Panc1 (cell line): ENCODE results near the gene THPO. TPM values are rescaled to one million over a fixed set of nuclear protein-coding genes. Genes with fewer than 3 reads are reported as not detected.
A peak's percentile ranks its signal among the peaks of the same experiment; 100 is the strongest.

Experiments used
- ATAC-seq: fragments of 200-7000 bp; cut with Tn5 transposase; 2 replicates; pipeline ENCODE4 v1.9.1; 2020; ENCODE audit warnings: mild to moderate bottlenecking, moderate library complexity
- BruUV-seq: library from RNA; stranded (reverse); fragments of 400-500 nt; replicated peaks from 2 replicates; lab custom pipeline; 2021; lab: Mats Ljungman, UMichigan
- CTCF ChIA-PET: fragments of 300-600 bp; sonication (Branson Sonifier 250); formaldehyde crosslinking; loops from one replicate; lab custom pipeline; 2022; ENCODE audit warnings: antibody characterized with exemption; lab: Charles Lee
- POLR2A ChIA-PET: fragments of 300-600 bp; sonication (Branson Sonifier 250); formaldehyde crosslinking; loops from one replicate; lab custom pipeline; 2022; ENCODE audit warnings: antibody characterized with exemption; lab: Charles Lee
- DNase-seq: peaks from one replicate; pipeline ENCODE4 v3.0.0-alpha.2; 2010; ENCODE audit warnings: low read depth, low spot score
- H3K27ac ChIP-seq: 2 replicates; pipeline ENCODE4 v1.5.1; 2011; ENCODE audit warnings: mild to moderate bottlenecking, low read length, inconsistent platforms
- H3K27me3 ChIP-seq: fragments of 200-500 bp; sonication (Bioruptor generic); 2 replicates; pipeline ENCODE4 v1.6.0; 2014; ENCODE audit warnings: low read length, inconsistent platforms; ENCODE audit not compliant: control insufficient read depth, insufficient read depth
- H3K36me3 ChIP-seq: fragments of 200-500 bp; sonication (Bioruptor generic); 2 replicates; pipeline ENCODE4 v1.5.1; 2014; ENCODE audit warnings: inconsistent platforms, mild to moderate bottlenecking, low read length, moderate library complexity; ENCODE audit not compliant: control insufficient read depth, insufficient read depth
- H3K4me1 ChIP-seq: 2 replicates; pipeline ENCODE4 v1.5.1; 2011; ENCODE audit warnings: inconsistent platforms, mild to moderate bottlenecking, low read length, moderate library complexity; ENCODE audit not compliant: control insufficient read depth, insufficient read depth
- H3K4me3 ChIP-seq, 2 experiments: 2 replicates each; pipeline ENCODE4 v1.5.1; 2011 to 2012; ENCODE audit warnings: low read depth in 2 of 2, low read length in 2 of 2, mild to moderate bottlenecking in 2 of 2, inconsistent platforms in 1 of 2, moderate library complexity in 1 of 2
- H3K9me3 ChIP-seq: fragments of 200-500 bp; sonication (Bioruptor generic); 2 replicates; pipeline ENCODE4 v1.5.1; 2014; ENCODE audit warnings: low read depth, mild to moderate bottlenecking, inconsistent platforms, low read length, moderate library complexity; ENCODE audit not compliant: control insufficient read depth, insufficient read depth
- POLR2AphosphoS5 ChIP-seq: IDR thresholded peaks from 2 replicates; pipeline ENCODE4 v1.6.1; 2012; ENCODE audit warnings: mild to moderate bottlenecking, low read depth, low read length, moderate library complexity
- SIN3A ChIP-seq: IDR thresholded peaks from 2 replicates; pipeline ENCODE4 v1.6.1; 2012; ENCODE audit warnings: low read depth, mild to moderate bottlenecking, low read length, moderate library complexity, borderline replicate concordance; ENCODE audit not compliant: insufficient read depth
- TCF7L2 ChIP-seq: IDR thresholded peaks from 2 replicates; pipeline ENCODE4 v1.6.1; 2011; ENCODE audit warnings: mild to moderate bottlenecking, low read depth, low read length, inconsistent platforms
- in situ Hi-C: cut with HindIII; loops from 2 replicates; pipeline ENCODE4 v1.10.0; 2016; ENCODE audit warnings: low sequenced_read_pairs, low pct_unique_long_range_greater_than_20kb
- intact Hi-C: fragments of 100-400 bp; cut with micrococcal nuclease; formaldehyde crosslinking; loops from one replicate; pipeline ENCODE4 v1.10.0; 2022; ENCODE audit not compliant: unreplicated experiment
- total RNA-seq: library from RNA; stranded (reverse); gene quantifications from one replicate; pipeline ENCODE4 v1.2.1, GENCODE V29; 2021; ENCODE audit not compliant: unreplicated experiment
- TF ChIP-seq, protein P1 (sequence below): fragments of 450-650 bp; IDR thresholded peaks from 2 replicates; pipeline ENCODE4 v1.5.1; 2017; ENCODE audit warnings: mild to moderate bottlenecking
- TF ChIP-seq, protein P2 (sequence below), 2 experiments: IDR thresholded peaks; 2 replicates each; pipeline ENCODE4 v1.6.1; 2011 to 2012; ENCODE audit warnings: low read depth in 2 of 2, control low read depth in 1 of 2, low read length in 1 of 2, mild to moderate bottlenecking in 1 of 2, moderate library complexity in 1 of 2; ENCODE audit not compliant: insufficient read depth in 1 of 2

THPO gene
- total RNA-seq, 1 experiment from 2014 or later, result not detected

DNA sequence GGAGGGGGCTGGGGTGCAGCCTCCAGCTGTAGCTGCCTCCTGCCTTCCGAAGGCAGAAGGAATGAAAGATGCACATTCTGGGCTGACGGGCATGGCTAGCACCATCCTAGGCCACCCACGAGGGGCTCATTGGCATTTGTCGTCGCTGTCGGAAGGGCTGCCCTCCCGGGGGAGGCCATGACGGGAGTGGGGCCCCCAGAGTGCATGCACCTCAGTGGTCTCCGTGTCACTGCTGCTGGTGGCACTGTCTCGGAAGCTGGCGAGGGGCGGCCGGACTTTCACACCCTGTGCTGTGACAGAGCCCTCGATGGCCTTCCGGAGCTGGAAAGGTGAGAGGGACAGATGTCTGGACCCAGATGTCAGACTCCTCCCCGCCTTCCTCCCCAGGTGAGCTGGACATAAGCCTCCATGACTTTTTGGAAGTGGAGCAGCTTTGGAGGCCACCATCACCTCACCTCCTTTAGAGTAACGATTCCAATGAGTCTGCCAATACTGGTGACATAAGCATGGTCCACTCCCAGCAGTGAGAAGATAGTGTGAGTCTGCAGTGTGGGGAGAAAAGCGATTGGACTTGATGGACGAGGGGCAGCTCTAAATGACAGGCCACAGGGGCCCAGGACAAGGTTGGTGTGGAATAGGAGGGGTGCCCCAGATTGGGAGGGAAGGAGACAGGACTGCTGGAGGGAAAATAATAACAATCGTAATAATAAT, 31.4 kb downstream of the THPO start:
- DNase-seq, result no peak
- intact Hi-C loops, result no loop called here

DNA sequence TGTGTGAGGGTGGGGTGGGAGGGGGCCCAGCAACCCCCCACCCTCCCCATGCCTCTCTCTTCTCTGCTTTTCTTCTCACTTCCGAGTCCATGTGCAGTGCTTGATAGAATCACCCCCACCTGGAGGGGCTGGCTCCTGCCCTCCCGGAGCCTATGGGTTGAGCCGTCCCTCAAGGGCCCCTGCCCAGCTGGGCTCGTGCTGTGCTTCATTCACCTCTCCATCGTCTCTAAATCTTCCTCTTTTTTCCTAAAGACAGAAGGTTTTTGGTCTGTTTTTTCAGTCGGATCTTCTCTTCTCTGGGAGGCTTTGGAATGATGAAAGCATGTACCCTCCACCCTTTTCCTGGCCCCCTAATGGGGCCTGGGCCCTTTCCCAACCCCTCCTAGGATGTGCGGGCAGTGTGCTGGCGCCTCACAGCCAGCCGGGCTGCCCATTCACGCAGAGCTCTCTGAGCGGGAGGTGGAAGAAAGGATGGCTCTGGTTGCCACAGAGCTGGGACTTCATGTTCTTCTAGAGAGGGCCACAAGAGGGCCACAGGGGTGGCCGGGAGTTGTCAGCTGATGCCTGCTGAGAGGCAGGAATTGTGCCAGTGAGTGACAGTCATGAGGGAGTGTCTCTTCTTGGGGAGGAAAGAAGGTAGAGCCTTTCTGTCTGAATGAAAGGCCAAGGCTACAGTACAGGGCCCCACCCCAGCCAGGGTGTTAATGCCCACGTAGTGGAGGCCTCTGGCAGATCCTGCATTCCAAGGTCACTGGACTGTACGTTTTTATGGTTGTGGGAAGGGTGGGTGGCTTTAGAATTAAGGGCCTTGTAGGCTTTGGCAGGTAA, 32.5 kb downstream of the THPO start:
- DNase-seq, result no peak
- Histone ChIP-seq H3K4me1 (peaks cover 6% of the 10 kb centered on the region; the same call in 1 of the 2 replicates), H3K36me3 (no peaks in the 10 kb centered on the region; the same call in 1 of the 2 replicates), H3K27ac (peak overlapping the region; percentile 15; the same call in 1 of the 2 replicates), H3K27me3 (no peaks in the 10 kb centered on the region), H3K9me3 (no peaks in the 10 kb centered on the region), H3K4me3 (no peak overlapping the region)
- intact Hi-C loops (no loop called here), in situ Hi-C loops (no loop called here)
- ChIA-PET POLR2A (no interaction called here), CTCF (interaction anchor here (0.7 to 1.0 kb wide), 3 partner anchors 8 to 18 kb away, joined by 3 to 4 read pairs (median 4); no protein-coding TSS in a partner anchor)
- ATAC-seq, result peak; percentile 90
- TF ChIP-seq POLR2AphosphoS5 (no peak; the same call in 1 of the 2 replicates), SIN3A (no peak), TCF7L2 (no peak)
- TF ChIP-seq, protein P1, sequence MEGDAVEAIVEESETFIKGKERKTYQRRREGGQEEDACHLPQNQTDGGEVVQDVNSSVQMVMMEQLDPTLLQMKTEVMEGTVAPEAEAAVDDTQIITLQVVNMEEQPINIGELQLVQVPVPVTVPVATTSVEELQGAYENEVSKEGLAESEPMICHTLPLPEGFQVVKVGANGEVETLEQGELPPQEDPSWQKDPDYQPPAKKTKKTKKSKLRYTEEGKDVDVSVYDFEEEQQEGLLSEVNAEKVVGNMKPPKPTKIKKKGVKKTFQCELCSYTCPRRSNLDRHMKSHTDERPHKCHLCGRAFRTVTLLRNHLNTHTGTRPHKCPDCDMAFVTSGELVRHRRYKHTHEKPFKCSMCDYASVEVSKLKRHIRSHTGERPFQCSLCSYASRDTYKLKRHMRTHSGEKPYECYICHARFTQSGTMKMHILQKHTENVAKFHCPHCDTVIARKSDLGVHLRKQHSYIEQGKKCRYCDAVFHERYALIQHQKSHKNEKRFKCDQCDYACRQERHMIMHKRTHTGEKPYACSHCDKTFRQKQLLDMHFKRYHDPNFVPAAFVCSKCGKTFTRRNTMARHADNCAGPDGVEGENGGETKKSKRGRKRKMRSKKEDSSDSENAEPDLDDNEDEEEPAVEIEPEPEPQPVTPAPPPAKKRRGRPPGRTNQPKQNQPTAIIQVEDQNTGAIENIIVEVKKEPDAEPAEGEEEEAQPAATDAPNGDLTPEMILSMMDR, result no peak
- TF ChIP-seq, protein P2, sequence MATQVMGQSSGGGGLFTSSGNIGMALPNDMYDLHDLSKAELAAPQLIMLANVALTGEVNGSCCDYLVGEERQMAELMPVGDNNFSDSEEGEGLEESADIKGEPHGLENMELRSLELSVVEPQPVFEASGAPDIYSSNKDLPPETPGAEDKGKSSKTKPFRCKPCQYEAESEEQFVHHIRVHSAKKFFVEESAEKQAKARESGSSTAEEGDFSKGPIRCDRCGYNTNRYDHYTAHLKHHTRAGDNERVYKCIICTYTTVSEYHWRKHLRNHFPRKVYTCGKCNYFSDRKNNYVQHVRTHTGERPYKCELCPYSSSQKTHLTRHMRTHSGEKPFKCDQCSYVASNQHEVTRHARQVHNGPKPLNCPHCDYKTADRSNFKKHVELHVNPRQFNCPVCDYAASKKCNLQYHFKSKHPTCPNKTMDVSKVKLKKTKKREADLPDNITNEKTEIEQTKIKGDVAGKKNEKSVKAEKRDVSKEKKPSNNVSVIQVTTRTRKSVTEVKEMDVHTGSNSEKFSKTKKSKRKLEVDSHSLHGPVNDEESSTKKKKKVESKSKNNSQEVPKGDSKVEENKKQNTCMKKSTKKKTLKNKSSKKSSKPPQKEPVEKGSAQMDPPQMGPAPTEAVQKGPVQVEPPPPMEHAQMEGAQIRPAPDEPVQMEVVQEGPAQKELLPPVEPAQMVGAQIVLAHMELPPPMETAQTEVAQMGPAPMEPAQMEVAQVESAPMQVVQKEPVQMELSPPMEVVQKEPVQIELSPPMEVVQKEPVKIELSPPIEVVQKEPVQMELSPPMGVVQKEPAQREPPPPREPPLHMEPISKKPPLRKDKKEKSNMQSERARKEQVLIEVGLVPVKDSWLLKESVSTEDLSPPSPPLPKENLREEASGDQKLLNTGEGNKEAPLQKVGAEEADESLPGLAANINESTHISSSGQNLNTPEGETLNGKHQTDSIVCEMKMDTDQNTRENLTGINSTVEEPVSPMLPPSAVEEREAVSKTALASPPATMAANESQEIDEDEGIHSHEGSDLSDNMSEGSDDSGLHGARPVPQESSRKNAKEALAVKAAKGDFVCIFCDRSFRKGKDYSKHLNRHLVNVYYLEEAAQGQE (IDR thresholded peaks at IDR 0.05; ENCODE audit: insufficient read depth in 1 of 2, low read depth in 2 of 2, low read length in 1 of 2), result no peak
- no TSS peak for BruUV-seq

More for the DNA sequence above, 31.4 kb downstream of the THPO start:
- in situ Hi-C loops, result no loop called here
- peaks cover 6% of the 10 kb centered on the region; the same call in 1 of the 2 replicates for H3K4me1 ChIP-seq
- no peaks in the 10 kb centered on the region; the same call in 1 of the 2 replicates for H3K36me3 ChIP-seq
- ChIA-PET POLR2A (no interaction called here), CTCF (no interaction called here)
- H3K27me3 ChIP-seq, result no peaks in the 10 kb centered on the region
- no peaks in the 10 kb centered on the region for H3K9me3 ChIP-seq
- H3K4me3 ChIP-seq, result no peak overlapping the region
- no peak overlapping the region for H3K27ac ChIP-seq
- BruUV-seq, result no TSS peak
- TF ChIP-seq, protein P2 (IDR thresholded peaks at IDR 0.05; ENCODE audit: insufficient read depth in 1 of 2, low read depth in 2 of 2, low read length in 1 of 2), result no peak
- TF ChIP-seq, protein P1, result no peak
- TF ChIP-seq TCF7L2, result no peak
- TF ChIP-seq POLR2AphosphoS5, result 0 out of 2 replicates have a peak, but pooled peaks have one; percentile 3
- no peak for ATAC-seq
